Measurements from ENCODE around the gene SATB1. TPM values are rescaled to one million over a fixed set of nuclear protein-coding genes. Genes with fewer than 3 reads are reported as not detected.

Gene SATB1
- polyA plus RNA-seq, 2 of the 4 experiments (the other 2 are of a cell fraction): 0.05 TPM; not detected in 1

GRCh38 chr3:18416332-18416731, 8.8 kb downstream of the SATB1 start:
- ATAC-seq: no peak
- Histone ChIP-seq H3K4me2 (no peak overlapping the region), H3K9me3 (no peaks in the 10 kb centered on the region), H3K4me3 (no peak overlapping the region), H3K4me1 (no peaks in the 10 kb centered on the region), H3K27ac (no peak overlapping the region)
- DNase-seq (ENCODE audit: low read depth in 1 of 2, low spot score in 1 of 2): no peak
- ChIA-PET POLR2A (no interaction called here), CTCF (interaction anchor here (0.8 to 1.3 kb wide), 3 partner anchors 11 to 51 kb away, joined by 3 read pairs; no protein-coding TSS in a partner anchor)
- no peak for FAIRE-seq
- TF ChIP-seq ZNF302 (CRISPR knock-in tag; IDR thresholded peaks at IDR 0.05) (no peak), CEBPB (IDR thresholded peaks at IDR 0.05) (no peak), GATA3 (IDR thresholded peaks at IDR 0.05; ENCODE audit: borderline replicate concordance) (no peak), NFE2L2 (conservative IDR thresholded peaks at IDR 0.05; ENCODE audit: low read length) (no peak), KDM5A (IDR thresholded peaks at IDR 0.05) (no peak), CBX8 (IDR thresholded peaks at IDR 0.05) (no peak), RCOR1 (IDR thresholded peaks at IDR 0.05; ENCODE audit: low read depth, low read length) (no peak), ATOH8 (CRISPR knock-in tag; IDR thresholded peaks at IDR 0.05; ENCODE audit: low read depth) (no peak), HOXB13 (CRISPR knock-in tag; IDR thresholded peaks at IDR 0.05; ENCODE audit: low read depth) (no peak), FOSB (CRISPR knock-in tag; IDR thresholded peaks at IDR 0.05) (no peak), MAFK (IDR thresholded peaks at IDR 0.05; ENCODE audit: partially characterized antibody) (no peak), REST (IDR thresholded peaks at IDR 0.05) (no peak), KDM1A (IDR thresholded peaks at IDR 0.05; ENCODE audit: low read depth) (no peak)
- 31% methylated on average over 3 of the region's 3 CpGs for WGBS (ENCODE audit: missing lambda C conversion rate)

- 21% methylated on average over 3 of the region's 3 CpGs for WGBS (ENCODE audit: missing lambda C conversion rate)
- no peaks in the 10 kb centered on the region for H3K4me1 ChIP-seq
- no peak overlapping the region for H3K4me3 ChIP-seq
- FAIRE-seq: no peak
- POLR2A ChIA-PET: no interaction called here
- ATAC-seq: no peak
- no peak overlapping the region for H3K4me2 ChIP-seq
- no peak for DNase-seq (ENCODE audit: low read depth in 1 of 2, low spot score in 1 of 2)
- CTCF ChIA-PET: interaction anchor here (1.1 to 1.3 kb wide), 2 partner anchors 11 to 51 kb away, joined by 3 read pairs; no protein-coding TSS in a partner anchor
- no peak overlapping the region for H3K27ac ChIP-seq
- H3K9me3 ChIP-seq: no peaks in the 10 kb centered on the region
- TF ChIP-seq HOXB13 (CRISPR knock-in tag; IDR thresholded peaks at IDR 0.05; ENCODE audit: low read depth) (no peak), CBX2 (IDR thresholded peaks at IDR 0.05; ENCODE audit: borderline replicate concordance, low read depth) (no peak), FOSL2 (IDR thresholded peaks at IDR 0.05) (no peak), FOSL2 (CRISPR knock-in tag; IDR thresholded peaks at IDR 0.05) (no peak), CBX8 (IDR thresholded peaks at IDR 0.05) (no peak), TP53 (CRISPR knock-in tag; IDR thresholded peaks at IDR 0.05) (no peak), BHLHE40 (IDR thresholded peaks at IDR 0.05; ENCODE audit: low read depth, low read length) (no peak), TFCP2L1 (CRISPR knock-in tag; IDR thresholded peaks at IDR 0.05) (no peak), FOSB (CRISPR knock-in tag; IDR thresholded peaks at IDR 0.05) (no peak), ATOH8 (CRISPR knock-in tag; IDR thresholded peaks at IDR 0.05; ENCODE audit: low read depth) (no peak), HOXB5 (CRISPR knock-in tag; IDR thresholded peaks at IDR 0.05) (no peak), SMC3 (IDR thresholded peaks at IDR 0.05) (no peak), ZFP36 (IDR thresholded peaks at IDR 0.05; ENCODE audit: borderline replicate concordance, partially characterized antibody) (no peak), REST (IDR thresholded peaks at IDR 0.05) (no peak), USF2 (IDR thresholded peaks at IDR 0.05) (no peak), NFE2L2 (conservative IDR thresholded peaks at IDR 0.05; ENCODE audit: low read length) (no peak), MYC (IDR thresholded peaks at IDR 0.05; ENCODE audit: borderline replicate concordance, low read length) (no peak)
- TF ChIP-seq, protein P1, sequence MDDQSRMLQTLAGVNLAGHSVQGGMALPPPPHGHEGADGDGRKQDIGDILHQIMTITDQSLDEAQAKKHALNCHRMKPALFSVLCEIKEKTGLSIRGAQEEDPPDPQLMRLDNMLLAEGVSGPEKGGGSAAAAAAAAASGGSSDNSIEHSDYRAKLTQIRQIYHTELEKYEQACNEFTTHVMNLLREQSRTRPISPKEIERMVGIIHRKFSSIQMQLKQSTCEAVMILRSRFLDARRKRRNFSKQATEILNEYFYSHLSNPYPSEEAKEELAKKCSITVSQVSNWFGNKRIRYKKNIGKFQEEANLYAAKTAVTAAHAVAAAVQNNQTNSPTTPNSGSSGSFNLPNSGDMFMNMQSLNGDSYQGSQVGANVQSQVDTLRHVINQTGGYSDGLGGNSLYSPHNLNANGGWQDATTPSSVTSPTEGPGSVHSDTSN (IDR thresholded peaks at IDR 0.05): no peak
- TF ChIP-seq, protein P2, sequence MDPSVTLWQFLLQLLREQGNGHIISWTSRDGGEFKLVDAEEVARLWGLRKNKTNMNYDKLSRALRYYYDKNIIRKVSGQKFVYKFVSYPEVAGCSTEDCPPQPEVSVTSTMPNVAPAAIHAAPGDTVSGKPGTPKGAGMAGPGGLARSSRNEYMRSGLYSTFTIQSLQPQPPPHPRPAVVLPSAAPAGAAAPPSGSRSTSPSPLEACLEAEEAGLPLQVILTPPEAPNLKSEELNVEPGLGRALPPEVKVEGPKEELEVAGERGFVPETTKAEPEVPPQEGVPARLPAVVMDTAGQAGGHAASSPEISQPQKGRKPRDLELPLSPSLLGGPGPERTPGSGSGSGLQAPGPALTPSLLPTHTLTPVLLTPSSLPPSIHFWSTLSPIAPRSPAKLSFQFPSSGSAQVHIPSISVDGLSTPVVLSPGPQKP (IDR thresholded peaks at IDR 0.05; ENCODE audit: low read depth, low read length): no peak
Observed at GRCh38 chr3:18415839-18416238, 9.3 kb downstream of the SATB1 start.
